ENCODE measurements around the gene KCNG1. TPM values are rescaled to one million over a fixed set of nuclear protein-coding genes. Genes with fewer than 3 reads are reported as not detected.

Gene KCNG1
- total and polyA plus RNA-seq, 12 donors: 0.14 to 5.3 (median 1.3) TPM; not detected in 3

- DNase-seq: no peak
- Histone ChIP-seq H3K36me3 (replicated peaks in 1 of 2) (no peaks in the 10 kb centered on the region), H3K27me3 (peaks cover 5% of the 10 kb centered on the region), H3K27ac (no peak overlapping the region), H3K9me3 (replicated peaks in 1 of 3) (no peaks in the 10 kb centered on the region), H3K4me3 (no peak overlapping the region), H3K4me1 (replicated peaks in 1 of 2) (no peaks in the 10 kb centered on the region)
- WGBS, 4 donors: 64 to 81% (median 77%) methylated on average over 2 to 7 of the region's 7 CpGs
- TF ChIP-seq POLR2A (IDR thresholded peaks at IDR 0.05): no peak
- no peak for TF ChIP-seq CTCF (IDR thresholded peaks at IDR 0.05)
- intact Hi-C loops (cut with DNase I): no loop called here
Observed at GRCh38 chr20:51042657-51043247, 19.8 kb upstream of the KCNG1 start.

GRCh38 chr20:51042064-51042463 is 19.2 kb upstream of the KCNG1 start:
- Histone ChIP-seq H3K36me3 (replicated peaks in 1 of 2) (no peaks in the 10 kb centered on the region), H3K27me3 (peaks cover 5% of the 10 kb centered on the region), H3K27ac (no peak overlapping the region), H3K4me3 (no peak overlapping the region), H3K4me1 (replicated peaks in 1 of 2) (no peaks in the 10 kb centered on the region), H3K9me3 (replicated peaks in 1 of 3) (no peaks in the 10 kb centered on the region)
- TF ChIP-seq POLR2A (IDR thresholded peaks at IDR 0.05) (no peak), CTCF (IDR thresholded peaks at IDR 0.05) (no peak)
- intact Hi-C loops (cut with DNase I): no loop called here
- 55 to 62% (median 60%) methylated on average over 6 of the region's 6 CpGs for WGBS, 4 donors
- DNase-seq: peak in 1 of 7 donors; percentile 3

- no peaks in the 10 kb centered on the region for H3K36me3 ChIP-seq (replicated peaks in 1 of 2)
- H3K27me3 ChIP-seq: peaks cover 8% of the 10 kb centered on the region
- DNase-seq: no peak
Observed at GRCh38 chr20:51037532-51038115, 14.7 kb upstream of the KCNG1 start.

More at GRCh38 chr20:51037532-51038115, 14.7 kb upstream of the KCNG1 start:
- TF ChIP-seq POLR2A (IDR thresholded peaks at IDR 0.05): no peak
- no peak for TF ChIP-seq CTCF (IDR thresholded peaks at IDR 0.05)
- Histone ChIP-seq H3K4me3 (no peak overlapping the region), H3K9me3 (replicated peaks in 1 of 3) (no peaks in the 10 kb centered on the region), H3K4me1 (replicated peaks in 1 of 2) (no peaks in the 10 kb centered on the region), H3K27ac (no peak overlapping the region)
- intact Hi-C loops (cut with DNase I): no loop called here
- 87 to 92% (median 88%) methylated on average over 13 to 14 of the region's 14 CpGs for WGBS, 4 donors
